WTC11 (cell line): Measurements from ENCODE around the gene CCL18. TPM values are rescaled to one million over a fixed set of nuclear protein-coding genes. Genes with fewer than 3 reads are reported as not detected.

Experiments used
- ATAC-seq: fragments of 200-7000 bp; cut with Tn5 transposase; 2 replicates; pipeline ENCODE4 v1.10.0; 2021; ENCODE audit warnings: mild to moderate bottlenecking, moderate library complexity
- CTCF ChIA-PET: fragments of 300-600 bp; sonication (Branson Sonifier 250); formaldehyde crosslinking; loops from one replicate; lab custom pipeline; 2021; ENCODE audit warnings: antibody characterized with exemption; lab: Charles Lee
- POLR2A ChIA-PET: fragments of 350-600 bp; sonication (Branson Sonifier 250); formaldehyde crosslinking; loops from one replicate; lab custom pipeline; 2021; ENCODE audit warnings: antibody characterized with exemption; lab: Charles Lee
- DNase-seq: peaks from one replicate; pipeline ENCODE4 v3.0.0; 2021; ENCODE audit warnings: low spot score
- H3K27ac Mint-ChIP-seq: 2 replicates; pipeline ENCODE4 v1.8.0; 2021; ENCODE audit warnings: mixed read lengths
- H3K27me3 Mint-ChIP-seq: 2 replicates; pipeline ENCODE4 v1.8.0; 2021; ENCODE audit warnings: low read depth, mild to moderate bottlenecking, moderate library complexity, mixed read lengths
- H3K36me3 Mint-ChIP-seq: 2 replicates; pipeline ENCODE4 v1.8.0; 2021; ENCODE audit warnings: mixed read lengths
- H3K4me1 Mint-ChIP-seq: 2 replicates; pipeline ENCODE4 v1.8.0; 2022; ENCODE audit warnings: mixed read lengths
- H3K4me3 Mint-ChIP-seq: 2 replicates; pipeline ENCODE4 v1.8.0; 2021; ENCODE audit warnings: mild to moderate bottlenecking, moderate library complexity, mixed read lengths
- H3K9me3 Mint-ChIP-seq: 2 replicates; pipeline ENCODE4 v1.8.0; 2021; ENCODE audit warnings: mixed read lengths
- ATF1 ChIP-seq: sonication (generic); formaldehyde crosslinking; IDR thresholded peaks from 2 replicates; pipeline ENCODE4 v1.8.1; 2023; ENCODE audit warnings: mild to moderate bottlenecking, moderate library complexity, missing genetic modification reagents
- ATF3 ChIP-seq: sonication (generic); formaldehyde crosslinking; conservative IDR thresholded peaks from 2 replicates; pipeline ENCODE4 v1.8.1; 2022; ENCODE audit warnings: mild to moderate bottlenecking, missing genetic modification reagents
- ATF6 ChIP-seq: sonication (generic); formaldehyde crosslinking; IDR thresholded peaks from 2 replicates; pipeline ENCODE4 v1.8.1; 2023; ENCODE audit warnings: mild to moderate bottlenecking, missing genetic modification reagents
- CBFB ChIP-seq: sonication (generic); formaldehyde crosslinking; IDR thresholded peaks from 2 replicates; pipeline ENCODE4 v1.8.1; 2022; ENCODE audit warnings: mild to moderate bottlenecking, low read depth, missing genetic modification reagents
- CREM ChIP-seq: sonication (generic); formaldehyde crosslinking; IDR thresholded peaks from 2 replicates; pipeline ENCODE4 v1.8.1; 2022; ENCODE audit warnings: mild to moderate bottlenecking, missing genetic modification reagents, moderate library complexity
- ESRRA ChIP-seq: sonication (generic); formaldehyde crosslinking; IDR thresholded peaks from 2 replicates; pipeline ENCODE4 v1.8.1; 2022; ENCODE audit warnings: mild to moderate bottlenecking, missing genetic modification reagents, borderline replicate concordance
- FOXJ3 ChIP-seq: sonication (generic); formaldehyde crosslinking; IDR thresholded peaks from 2 replicates; pipeline ENCODE4 v1.9.0; 2021; ENCODE audit warnings: missing genetic modification reagents, mild to moderate bottlenecking, borderline replicate concordance
- GABPB1 ChIP-seq: sonication (generic); formaldehyde crosslinking; IDR thresholded peaks from 2 replicates; pipeline ENCODE4 v1.8.1; 2023; ENCODE audit warnings: mild to moderate bottlenecking, missing genetic modification reagents
- HMGXB4 ChIP-seq: sonication (generic); formaldehyde crosslinking; IDR thresholded peaks from 2 replicates; pipeline ENCODE4 v1.8.1; 2023; ENCODE audit warnings: mild to moderate bottlenecking, moderate library complexity, missing genetic modification reagents
- KAT7 ChIP-seq: sonication (generic); formaldehyde crosslinking; IDR thresholded peaks from 2 replicates; pipeline ENCODE4 v1.8.1; 2023; ENCODE audit warnings: missing genetic modification reagents, mild to moderate bottlenecking, borderline replicate concordance
- NFATC4 ChIP-seq: fragments of 250-450 bp; sonication (Bioruptor Pico); IDR thresholded peaks from 2 replicates; pipeline ENCODE4 v1.9.0; 2021; ENCODE audit warnings: mild to moderate bottlenecking
- NFE2L1 ChIP-seq: sonication (generic); formaldehyde crosslinking; IDR thresholded peaks from 2 replicates; pipeline ENCODE4 v1.8.1; 2023; ENCODE audit warnings: missing genetic modification reagents
- OVOL2 ChIP-seq: fragments of 250-450 bp; sonication (Bioruptor Pico); IDR thresholded peaks from 2 replicates; pipeline ENCODE4 v1.9.0; 2021; ENCODE audit warnings: mild to moderate bottlenecking, borderline replicate concordance
- PRDM15 ChIP-seq: sonication (generic); formaldehyde crosslinking; IDR thresholded peaks from 2 replicates; pipeline ENCODE4 v1.8.0; 2022; ENCODE audit warnings: missing genetic modification reagents
- PRRX2 ChIP-seq: fragments of 250-450 bp; sonication (Bioruptor Pico); IDR thresholded peaks from 2 replicates; pipeline ENCODE4 v1.8.0; 2021; ENCODE audit warnings: mild to moderate bottlenecking
- RELA ChIP-seq: sonication (generic); formaldehyde crosslinking; IDR thresholded peaks from 2 replicates; pipeline ENCODE4 v1.8.1; 2022; ENCODE audit warnings: missing genetic modification reagents, mild to moderate bottlenecking, borderline replicate concordance
- SMAD3 ChIP-seq: sonication (generic); formaldehyde crosslinking; IDR thresholded peaks from 2 replicates; pipeline ENCODE4 v1.8.0; 2022; ENCODE audit warnings: missing genetic modification reagents, mild to moderate bottlenecking, borderline replicate concordance
- SP1 ChIP-seq: sonication (generic); formaldehyde crosslinking; conservative IDR thresholded peaks from 2 replicates; pipeline ENCODE4 v1.8.1; 2022; ENCODE audit warnings: missing genetic modification reagents
- TEAD4 ChIP-seq: sonication (generic); formaldehyde crosslinking; IDR thresholded peaks from 2 replicates; pipeline ENCODE4 v1.8.0; 2022; ENCODE audit warnings: mild to moderate bottlenecking, missing genetic modification reagents
- TP53 ChIP-seq: sonication (generic); formaldehyde crosslinking; IDR thresholded peaks from 2 replicates; pipeline ENCODE4 v1.8.1; 2023; ENCODE audit warnings: mild to moderate bottlenecking, missing genetic modification reagents
- ZBTB43 ChIP-seq: sonication (generic); formaldehyde crosslinking; IDR thresholded peaks from 2 replicates; pipeline ENCODE4 v1.8.1; 2023; ENCODE audit warnings: mild to moderate bottlenecking, missing genetic modification reagents
- ZMAT4 ChIP-seq: fragments of 250-450 bp; sonication (Bioruptor Pico); IDR thresholded peaks from 2 replicates; pipeline ENCODE4 v1.9.0; 2021; ENCODE audit warnings: mild to moderate bottlenecking
- ZNF138 ChIP-seq: sonication (generic); formaldehyde crosslinking; conservative IDR thresholded peaks from 2 replicates; pipeline ENCODE4 v1.8.1; 2022; ENCODE audit warnings: mild to moderate bottlenecking, moderate library complexity, missing genetic modification reagents
- ZNF317 ChIP-seq: sonication (generic); formaldehyde crosslinking; IDR thresholded peaks from 2 replicates; pipeline ENCODE4 v1.8.1; 2023; ENCODE audit warnings: low read depth, mild to moderate bottlenecking, moderate library complexity, missing genetic modification reagents, borderline replicate concordance
- ZNF423 ChIP-seq: fragments of 250-450 bp; sonication (Bioruptor Pico); IDR thresholded peaks from 2 replicates; pipeline ENCODE4 v2.1.2; 2022; ENCODE audit warnings: mild to moderate bottlenecking, moderate library complexity
- total RNA-seq: library from RNA; stranded (reverse); gene quantifications from 3 replicates; pipeline ENCODE4 v1.2.3, GENCODE V29; 2021

Gene CCL18
- total RNA-seq, 1 experiment from 2014 or later: not detected

GRCh38 chr17:36105781-36106492 is 41.9 kb downstream of the CCL18 start:
- H3K4me1 Mint-ChIP-seq: no peaks in the 10 kb centered on the region
- H3K36me3 Mint-ChIP-seq: no peaks in the 10 kb centered on the region
- TF ChIP-seq ZMAT4 (CRISPR knock-in tag) (no peak), SMAD3 (CRISPR knock-in tag) (no peak), TEAD4 (no peak), OVOL2 (CRISPR knock-in tag) (no peak), CREM (CRISPR knock-in tag) (no peak), GABPB1 (CRISPR knock-in tag) (no peak), ZNF317 (CRISPR knock-in tag) (no peak), KAT7 (CRISPR knock-in tag) (no peak), ESRRA (CRISPR knock-in tag) (no peak), RELA (CRISPR knock-in tag) (no peak), ZNF138 (CRISPR knock-in tag) (no peak), CBFB (no peak), ZNF423 (CRISPR knock-in tag) (no peak)
- peaks cover under 1% of the 10 kb centered on the region; the same call in 1 of the 2 replicates for H3K9me3 Mint-ChIP-seq
- DNase-seq (no peak), ATAC-seq (no peak)
- CTCF ChIA-PET: interaction anchor here (1.4 kb wide), 1 partner anchor 43 kb away, joined by 4 read pairs; no protein-coding TSS in a partner anchor
- H3K27me3 Mint-ChIP-seq: no peaks in the 10 kb centered on the region; the same call in 1 of the 2 replicates
- POLR2A ChIA-PET: no interaction called here
- no peak overlapping the region for H3K27ac Mint-ChIP-seq
- H3K4me3 Mint-ChIP-seq: no peak overlapping the region

- no peak overlapping the region for H3K4me3 Mint-ChIP-seq
- POLR2A ChIA-PET: no interaction called here
- TF ChIP-seq HMGXB4 (CRISPR knock-in tag) (no peak), CBFB (no peak), ZMAT4 (CRISPR knock-in tag) (no peak), PRDM15 (no peak), ATF6 (CRISPR knock-in tag) (no peak), FOXJ3 (CRISPR knock-in tag) (no peak), CREM (CRISPR knock-in tag) (no peak), PRRX2 (CRISPR knock-in tag) (no peak), NFE2L1 (CRISPR knock-in tag) (no peak), TP53 (CRISPR knock-in tag) (no peak), GABPB1 (CRISPR knock-in tag) (no peak), ATF1 (CRISPR knock-in tag) (no peak), ZBTB43 (CRISPR knock-in tag) (no peak), NFATC4 (CRISPR knock-in tag) (no peak), ATF3 (CRISPR knock-in tag) (no peak), SP1 (CRISPR knock-in tag) (no peak), KAT7 (CRISPR knock-in tag) (no peak), RELA (CRISPR knock-in tag) (no peak)
- TF ChIP-seq, all 79 proteins: peak for 0
- no peaks in the 10 kb centered on the region for H3K4me1 Mint-ChIP-seq
- ATAC-seq (no peak), DNase-seq (no peak)
- H3K9me3 Mint-ChIP-seq: peaks cover 6% of the 10 kb centered on the region
- no peaks in the 10 kb centered on the region for H3K36me3 Mint-ChIP-seq
- H3K27me3 Mint-ChIP-seq: no peaks in the 10 kb centered on the region; the same call in 1 of the 2 replicates
- CTCF ChIA-PET: interaction anchor here (1.4 kb wide), 1 partner anchor 42 kb away, joined by 4 read pairs; no protein-coding TSS in a partner anchor
- H3K27ac Mint-ChIP-seq: no peak overlapping the region
These were observed 42.4 kb downstream of the CCL18 start for GRCh38 chr17:36106493-36106835.
